Stimulated activated CD4-positive, alpha-beta T cell treated with anti-CD3 and anti-CD28 coated beads, Interleukin-12 subunit alpha, Interleukin-12 subunit beta, amount 100 ng/mL, for 48 hours (primary cell): ENCODE results near the gene ABTB2.
"Not testable (repeated sequence)": the region's sequence is repeated elsewhere in the genome, so short reads cannot be mapped to it uniquely, and the experiment has no call there.

Experiments used
- DNase-seq, 3 donors: peaks; one replicate each; pipeline ENCODE4 v3.0.0-alpha.2; 2020; ENCODE audit warnings: low read depth in 2 of 3, low spot score in 1 of 3

Gene ABTB2

DNA sequence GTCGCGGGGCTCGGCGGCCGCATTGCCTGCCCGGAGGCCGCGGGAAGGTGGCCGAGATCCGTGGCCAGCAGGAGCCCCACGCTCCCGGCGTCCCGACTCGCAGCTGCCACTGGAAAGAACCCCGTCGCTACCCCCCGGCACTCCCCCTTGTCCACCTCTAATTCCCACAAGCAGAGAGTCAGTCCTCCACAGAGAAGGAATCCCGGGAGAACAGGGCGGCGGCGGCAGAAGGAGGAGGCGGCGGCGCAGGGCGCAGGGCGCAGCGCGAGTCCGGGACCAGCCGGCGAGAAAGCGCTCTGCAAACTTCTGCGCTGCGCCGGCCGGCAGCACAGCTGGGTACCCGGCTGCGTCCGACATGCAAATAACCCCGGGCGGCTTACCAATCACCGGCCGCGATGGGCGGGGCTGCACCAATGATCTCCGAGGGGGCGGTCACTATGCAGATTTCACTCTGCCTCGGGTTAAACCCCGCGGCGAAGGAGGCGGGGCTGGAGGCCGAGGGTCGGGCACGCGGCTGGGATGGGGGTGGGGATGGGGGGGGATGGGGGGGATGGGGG, at the start of gene ABTB2:
TSS of gene ABTB2 (minus strand) at position 310 of the 557 bp plus-strand sequence.
- peak; percentile 93 to 98 (median 94) for DNase-seq

DNA sequence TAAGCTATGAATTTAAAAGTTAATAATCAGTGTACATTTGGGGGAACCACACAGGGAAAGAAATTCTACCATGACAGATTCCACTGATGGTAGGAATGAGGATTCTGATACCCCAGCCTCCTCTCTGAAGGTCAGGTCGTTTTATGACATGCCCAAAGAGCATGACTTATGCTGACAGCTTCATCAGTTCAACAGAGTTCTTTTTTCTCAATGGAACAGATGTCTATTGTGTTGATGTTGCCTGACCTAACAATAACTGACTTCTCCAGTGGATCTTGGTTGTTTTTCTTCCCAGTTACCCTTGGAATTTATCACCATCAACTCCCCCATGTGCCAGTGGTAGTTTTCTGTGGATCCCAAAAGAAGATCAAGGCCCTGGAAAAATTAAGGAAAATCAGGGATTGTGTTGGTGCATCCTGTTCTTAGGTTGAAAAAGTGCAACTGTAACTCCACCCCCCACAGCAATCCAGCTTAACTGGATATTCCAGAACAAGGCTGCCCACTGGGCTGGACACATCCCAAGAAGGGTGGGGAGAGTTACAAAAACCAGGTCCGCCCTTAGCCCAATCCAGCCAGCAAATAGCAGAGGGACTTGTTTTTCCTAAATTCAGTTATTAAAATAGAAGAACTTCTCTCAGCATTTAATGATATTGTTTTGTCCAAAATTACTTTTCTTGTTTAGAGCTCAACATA, 49.5 kb upstream of the ABTB2 start:
- DNase-seq, result no peak

DNA sequence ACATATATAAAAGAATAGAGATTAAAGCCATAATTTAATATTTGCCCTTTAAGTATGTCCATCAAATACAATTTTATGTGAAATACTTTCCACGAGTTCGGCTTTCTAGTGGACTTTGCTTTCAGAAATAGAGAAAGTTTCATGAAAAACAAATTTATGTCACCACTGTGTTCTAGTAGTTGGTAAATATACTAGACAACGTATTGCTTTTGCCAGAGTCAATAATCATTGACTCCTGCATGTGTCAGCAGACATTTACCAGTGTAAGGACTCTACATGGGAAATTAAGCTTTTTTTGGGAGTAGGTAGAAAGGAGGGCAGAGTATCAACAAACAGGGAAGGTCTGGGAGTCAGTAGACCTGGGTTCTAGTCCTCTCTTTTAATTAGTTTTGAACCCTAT, 48.6 kb upstream of the ABTB2 start:
- no peak for DNase-seq

DNA sequence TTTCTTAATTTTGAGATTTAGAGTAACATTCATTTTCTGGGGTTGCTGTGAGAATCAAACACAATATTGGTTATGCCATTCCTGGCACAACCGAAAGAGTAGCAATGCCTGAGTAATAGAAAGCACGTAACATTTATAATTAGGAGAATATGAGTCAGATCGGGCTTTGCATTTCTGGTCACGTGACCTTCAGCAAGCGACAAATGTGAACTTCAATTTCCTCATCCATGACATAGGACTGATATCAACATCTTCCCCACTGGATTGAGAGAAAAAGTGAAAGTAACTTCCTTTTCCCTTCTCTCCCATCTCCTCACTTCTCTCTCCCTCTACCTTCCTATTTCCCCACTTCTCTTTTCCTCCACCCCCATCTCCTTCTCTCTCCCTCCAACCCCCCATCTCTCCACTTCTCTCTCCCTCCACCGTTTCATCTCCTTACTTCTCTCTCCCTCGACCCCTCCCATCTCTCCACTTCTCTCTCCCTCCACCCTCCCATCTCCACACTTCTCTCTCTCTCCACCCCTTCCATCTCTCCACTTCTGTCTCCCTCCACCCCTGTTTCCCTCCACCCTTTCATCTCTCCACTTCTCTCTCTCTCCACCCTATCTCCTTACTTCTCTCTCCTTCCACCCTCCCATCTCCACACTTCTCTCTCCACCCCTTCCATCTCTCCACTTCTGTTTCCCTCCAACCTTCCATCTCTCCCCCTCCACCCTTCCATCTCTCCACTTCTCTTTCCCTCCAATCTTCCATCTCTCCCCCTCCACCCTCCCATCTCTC, 47.5 kb upstream of the ABTB2 start:
- DNase-seq, result peak in 1 of 3 donors; percentile 4

DNA sequence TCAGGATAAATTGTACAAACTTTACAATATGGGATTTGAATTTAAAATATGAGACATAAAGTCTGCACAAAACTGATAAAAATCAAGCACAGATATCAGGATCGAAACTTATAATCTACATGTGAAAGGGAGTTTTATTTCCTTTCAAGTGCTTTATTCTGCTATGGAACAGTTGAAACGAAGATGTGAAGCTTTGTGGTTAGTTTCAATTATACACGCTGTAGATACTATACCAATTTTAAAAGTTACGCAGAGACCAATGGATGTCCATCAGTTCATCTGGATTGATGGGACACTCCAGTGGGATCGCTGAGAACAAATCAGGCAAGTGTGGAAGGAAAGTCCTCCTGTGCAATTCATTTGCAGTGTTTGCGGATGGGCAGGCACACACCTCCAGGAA, 46.5 kb upstream of the ABTB2 start:
- DNase-seq, result no peak

DNA sequence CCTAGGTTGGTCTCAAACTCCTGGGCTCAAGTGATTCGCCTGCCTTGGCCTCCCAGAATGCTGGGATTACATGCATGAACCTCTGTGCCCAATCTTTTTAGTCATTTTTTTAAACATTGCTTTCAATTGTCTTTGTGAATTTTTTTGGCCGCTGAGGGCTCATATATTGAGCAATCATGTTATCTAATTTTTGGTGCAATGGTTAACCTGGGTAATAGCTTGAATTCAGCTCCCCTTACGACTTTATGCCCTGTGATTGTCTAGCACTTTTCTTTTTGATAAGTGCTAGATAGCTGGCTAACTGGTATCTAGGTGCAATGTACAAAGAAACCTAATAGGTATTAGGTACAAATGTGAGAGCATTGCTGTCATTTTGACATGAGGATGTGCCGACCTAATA, 45.6 kb upstream of the ABTB2 start:
- DNase-seq, result no peak

DNA sequence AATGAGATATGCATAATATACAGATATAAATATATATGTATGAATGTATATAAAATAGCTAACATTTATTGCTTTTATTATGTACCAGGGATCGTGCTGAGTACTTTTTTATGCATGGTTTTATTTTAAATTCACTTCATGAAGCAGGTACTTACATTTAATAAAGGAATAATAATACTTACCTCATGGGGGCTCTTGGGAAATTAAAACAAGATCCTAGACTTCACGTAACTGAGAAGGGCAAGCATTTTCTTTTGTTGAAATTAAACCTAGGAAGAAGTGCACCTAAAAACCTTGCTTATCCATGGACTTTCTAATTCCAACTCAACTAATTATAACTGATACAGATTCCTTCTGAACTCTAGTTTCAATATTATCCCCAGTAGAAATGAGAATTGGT, 40.0 kb upstream of the ABTB2 start:
- no peak for DNase-seq

DNA sequence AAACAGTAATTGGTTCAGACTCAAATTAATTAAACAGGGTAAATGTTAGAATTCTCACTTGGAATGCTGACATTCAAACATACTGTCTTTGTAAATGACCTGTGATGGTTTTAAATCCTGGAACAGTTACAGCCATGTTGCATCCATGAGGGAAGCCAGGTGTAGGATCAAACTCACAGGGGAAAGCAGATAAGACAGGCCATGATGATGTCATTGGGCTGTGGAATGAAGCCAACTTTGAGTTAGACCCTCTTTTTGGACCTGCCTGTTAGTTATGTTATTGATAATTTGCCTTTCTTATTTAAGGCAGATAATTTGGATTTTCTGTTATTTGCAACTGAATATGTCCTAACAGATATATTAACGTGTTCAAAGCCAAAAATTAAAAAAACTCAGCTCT, 39.3 kb upstream of the ABTB2 start:
- DNase-seq, result no peak

DNA sequence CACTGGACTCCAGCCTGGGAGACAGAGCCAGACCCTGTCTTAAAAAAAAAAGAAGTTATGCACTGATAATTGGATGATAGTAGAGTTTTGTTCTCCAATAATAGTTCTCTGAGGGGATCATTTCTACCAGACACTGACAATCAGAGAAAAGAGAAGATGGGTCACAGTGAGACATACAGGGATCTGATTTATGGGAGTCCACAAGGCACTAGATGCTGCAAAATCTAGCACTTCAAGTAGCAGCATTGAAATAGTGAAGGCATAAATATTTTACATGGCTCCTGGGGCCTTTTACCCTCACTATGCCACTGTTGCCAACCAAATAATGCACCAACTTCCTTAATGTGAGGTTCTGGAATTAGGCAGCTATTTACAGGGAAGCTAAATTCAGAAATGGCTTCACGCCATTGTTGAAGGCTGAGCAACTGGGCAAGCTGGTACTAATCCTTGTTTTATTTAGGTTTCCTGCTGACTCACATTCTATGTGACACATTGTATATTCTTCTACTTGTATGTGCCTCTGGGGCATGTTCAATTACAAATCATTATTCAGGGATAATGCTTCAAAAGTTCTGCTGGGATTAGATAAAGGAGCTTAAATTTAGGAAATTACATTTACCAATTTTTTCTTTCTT, 38.2 kb upstream of the ABTB2 start:
- DNase-seq, result no peak

DNA sequence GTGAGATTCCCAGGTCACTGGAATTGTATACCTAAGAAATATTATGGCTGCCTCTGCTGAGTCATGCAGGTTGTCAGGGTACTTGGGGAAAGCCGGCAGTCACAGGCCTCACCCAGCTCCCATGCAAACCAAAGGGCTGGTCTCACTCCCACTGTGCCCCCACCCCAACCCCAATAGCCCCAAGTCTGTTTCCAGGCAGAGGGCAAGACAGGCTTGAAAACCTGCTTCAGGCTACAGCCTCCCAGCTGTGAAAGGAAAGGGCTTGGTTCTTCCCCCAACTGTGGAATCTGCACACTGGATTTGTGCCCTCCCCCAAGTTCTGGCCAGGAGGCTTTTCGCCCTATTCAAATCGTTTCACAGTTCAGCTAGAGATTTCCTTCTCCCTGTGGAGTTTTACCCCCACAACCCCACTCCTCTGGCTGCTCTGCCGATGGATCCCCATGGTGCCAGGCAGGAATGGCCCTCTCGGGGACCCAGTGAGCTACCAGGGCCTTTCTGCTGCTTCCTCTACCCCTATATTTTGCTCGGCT, 37.0 kb upstream of the ABTB2 start:
- DNase-seq, result no peak

DNA sequence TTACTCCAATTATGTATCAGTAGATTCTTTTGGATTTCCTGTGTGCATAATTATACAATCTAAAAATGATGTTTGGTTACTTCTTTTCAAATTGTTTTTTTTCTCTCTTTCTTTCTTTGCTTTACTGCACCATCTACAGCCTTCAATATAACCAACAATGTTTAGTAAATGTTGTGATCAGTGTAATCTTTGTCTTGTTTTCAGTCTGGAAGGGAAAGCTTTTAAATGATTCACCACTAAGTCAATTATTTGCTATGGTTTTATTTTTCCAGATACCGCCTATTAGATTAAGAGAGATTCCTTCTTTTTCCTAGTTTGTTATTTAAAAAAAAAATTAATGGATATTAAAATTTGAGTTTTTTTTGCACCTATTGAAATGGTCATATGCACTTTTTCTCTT, 29.8 kb upstream of the ABTB2 start:
- DNase-seq, result no peak

DNA sequence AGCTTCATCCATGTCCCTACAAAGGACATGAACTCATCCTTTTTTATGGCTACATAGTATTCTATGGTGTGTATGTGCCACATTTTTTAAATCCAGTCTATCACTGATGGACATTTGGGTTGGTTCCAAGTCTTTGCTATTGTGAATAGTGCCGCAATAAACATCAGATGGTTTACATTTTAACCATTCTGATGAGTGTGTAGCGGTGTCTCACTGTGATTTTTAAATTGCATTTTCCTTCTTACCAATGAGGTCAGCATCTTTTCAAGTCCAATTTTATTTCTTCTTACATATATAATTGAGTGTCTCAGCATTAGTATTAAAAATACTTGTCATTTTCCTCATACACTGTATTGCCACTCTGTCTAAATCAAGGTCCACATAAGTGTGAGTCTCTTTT, 28.5 kb upstream of the ABTB2 start:
- DNase-seq, result not testable (repeated sequence)

DNA sequence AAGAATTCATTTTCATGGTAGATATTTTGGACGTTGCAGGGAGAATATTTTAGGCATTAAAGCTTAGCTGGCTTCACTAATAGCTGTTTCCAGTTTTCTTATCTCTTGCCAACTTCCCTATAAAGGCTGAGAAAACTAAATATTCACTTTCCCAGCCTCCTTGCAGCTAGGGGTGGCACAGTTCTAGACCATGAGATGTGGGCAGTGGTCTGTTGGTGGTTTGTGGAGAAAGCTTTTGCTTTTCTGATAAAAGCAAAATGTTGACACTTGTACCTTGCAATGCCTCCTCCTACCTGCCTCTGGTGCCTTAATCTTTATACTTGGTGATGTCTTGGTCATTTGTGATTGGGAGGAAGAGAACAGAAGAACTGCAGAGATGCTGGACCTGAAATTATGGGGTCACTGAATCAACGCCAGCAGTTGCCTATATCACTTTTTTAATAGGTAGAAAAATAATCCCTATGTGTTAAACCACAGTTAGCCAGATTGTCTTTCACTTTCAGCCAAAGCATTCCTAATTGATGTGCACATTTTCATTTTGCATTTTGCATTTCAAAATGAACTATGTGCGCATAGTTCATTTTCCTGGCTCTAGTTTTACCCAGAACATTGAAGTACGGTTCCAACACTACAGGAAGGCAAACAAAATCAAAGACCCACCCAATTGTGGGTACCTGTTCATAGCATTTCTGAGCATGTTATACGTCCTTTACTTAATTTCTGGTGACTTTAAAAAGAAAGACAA, 24.9 kb upstream of the ABTB2 start:
- DNase-seq, result no peak

DNA sequence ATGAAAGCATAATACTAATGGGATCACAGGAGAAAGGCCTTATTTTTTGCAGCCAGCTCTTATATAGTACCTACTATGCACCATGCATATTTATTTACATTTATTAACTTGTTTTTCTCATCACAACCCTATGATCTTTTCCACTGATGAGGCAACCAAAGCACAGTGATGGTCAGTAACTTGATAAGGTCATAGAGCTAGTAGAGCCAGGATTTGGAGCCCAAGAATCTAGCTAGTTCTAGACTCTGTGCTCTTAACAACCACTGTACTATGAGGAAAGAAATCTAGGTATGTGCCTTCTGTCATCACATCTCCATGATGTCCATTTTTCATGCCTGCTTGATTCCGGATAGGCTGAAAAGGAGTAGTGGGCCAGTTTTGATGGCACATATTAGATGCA, 24.0 kb upstream of the ABTB2 start:
- DNase-seq, result no peak

DNA sequence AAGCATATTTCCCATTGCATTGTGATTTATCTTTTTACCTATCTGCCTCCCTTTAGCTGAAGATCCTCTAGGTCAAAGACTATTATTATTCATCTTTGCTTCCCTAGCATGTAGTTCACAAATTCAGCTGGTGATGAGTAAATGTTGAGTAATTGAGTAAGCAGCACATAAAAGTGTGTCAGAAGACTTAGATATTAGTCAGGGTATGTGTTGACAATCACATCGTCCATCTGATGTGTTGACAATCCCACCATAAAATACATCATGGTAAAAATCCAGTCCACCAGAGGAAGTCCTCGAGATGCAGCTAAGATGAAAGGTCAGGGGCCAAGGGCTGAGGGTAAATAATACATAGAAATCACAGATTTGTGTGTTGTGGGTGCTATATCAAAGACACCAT, 22.9 kb upstream of the ABTB2 start:
- no peak for DNase-seq

DNA sequence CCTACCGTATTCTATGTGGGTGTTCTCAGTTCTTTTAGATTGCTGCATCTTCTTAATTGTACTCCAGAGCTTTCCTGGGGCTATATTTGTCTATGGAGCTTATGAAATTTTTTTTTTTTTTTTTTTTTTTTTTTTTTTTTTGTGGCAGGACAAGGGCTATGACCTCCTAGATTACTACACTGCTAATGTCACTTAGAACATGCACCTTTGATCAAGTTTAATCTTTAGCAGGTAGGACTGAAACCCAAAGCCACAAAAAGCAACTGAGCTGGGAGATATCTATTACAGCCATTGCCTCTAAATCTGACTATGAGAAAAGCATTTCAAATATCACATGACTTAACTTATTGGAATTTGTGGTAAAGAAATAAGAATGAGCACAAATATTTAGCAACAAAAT, 21.7 kb upstream of the ABTB2 start:
- DNase-seq, result no peak

DNA sequence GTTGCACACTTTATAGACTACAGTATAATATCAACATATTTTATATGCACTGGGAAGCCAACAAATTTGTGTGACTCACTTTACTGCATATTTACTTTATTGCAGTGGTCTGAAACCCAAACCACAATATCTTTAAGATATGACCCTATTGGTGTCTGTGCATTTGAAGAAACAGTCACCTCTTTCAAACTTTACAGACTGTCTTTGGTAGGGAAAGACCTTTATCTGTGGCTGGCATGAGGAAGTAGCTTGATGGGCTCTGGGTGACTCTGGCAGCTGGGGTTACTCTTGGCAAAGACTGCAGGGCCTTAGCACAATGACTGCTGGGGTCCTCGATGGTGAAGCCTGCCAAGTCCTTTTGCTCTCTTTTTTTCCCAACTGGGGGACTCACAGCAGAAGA, 21.3 kb upstream of the ABTB2 start:
- DNase-seq, result no peak

DNA sequence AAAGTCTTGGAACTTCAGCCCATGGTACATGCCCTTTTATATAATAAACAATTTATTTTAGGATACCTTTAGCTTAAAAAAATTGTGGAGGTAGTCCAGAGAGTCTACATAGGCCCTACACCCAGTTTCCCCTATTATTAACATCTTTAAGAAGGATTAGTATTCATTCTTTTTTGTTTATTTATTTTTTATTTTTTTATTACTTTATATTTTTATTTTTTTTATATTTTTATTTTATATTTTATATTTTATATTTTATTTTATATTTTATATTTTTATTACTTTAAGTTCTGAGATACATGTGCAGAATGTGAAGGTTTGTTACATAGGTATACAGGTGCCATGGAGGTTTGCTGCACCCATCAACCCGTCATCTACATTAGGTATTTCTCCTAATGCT, 15.9 kb upstream of the ABTB2 start:
- DNase-seq, result no peak

DNA sequence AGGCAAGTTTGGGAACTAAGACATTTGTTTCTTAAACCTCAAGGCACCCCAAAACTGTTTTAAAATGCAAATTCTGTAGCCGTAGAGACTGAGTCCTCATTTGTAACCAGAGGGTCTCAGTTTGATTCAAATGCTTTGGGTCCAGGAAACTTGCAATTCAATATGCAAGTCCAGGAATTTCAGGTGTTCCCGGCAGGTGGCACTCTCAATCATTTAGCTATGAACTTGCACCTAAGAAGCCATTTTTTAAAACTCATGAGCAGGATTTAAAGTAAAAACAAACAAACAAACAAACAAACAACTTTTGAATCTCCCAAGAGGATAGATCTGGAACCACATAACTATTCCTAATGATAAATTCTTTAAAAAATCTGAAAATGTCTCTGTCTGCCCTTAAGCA, 8.7 kb upstream of the ABTB2 start:
- DNase-seq, result no peak

DNA sequence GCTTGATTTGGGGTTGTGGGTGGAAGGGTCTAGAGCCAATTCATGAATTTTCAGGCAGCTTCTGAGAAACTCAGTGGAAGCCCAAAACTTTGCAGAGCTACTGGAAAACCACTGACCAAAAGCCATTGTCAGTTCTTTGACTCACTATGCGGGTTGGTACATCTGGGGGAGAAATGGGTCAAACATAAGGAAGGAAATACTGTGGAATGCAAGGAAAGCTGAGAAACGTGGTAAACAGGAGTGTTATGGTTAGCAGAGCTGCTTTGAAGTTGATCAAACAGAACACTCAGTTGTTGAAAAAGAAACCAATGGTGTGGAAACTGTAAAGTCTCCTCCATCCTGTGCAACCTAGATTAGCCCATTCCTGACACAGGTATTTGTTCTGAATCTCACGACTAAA, 6.3 kb upstream of the ABTB2 start:
- no peak for DNase-seq
